HG02840 (cell line): ENCODE data around the gene COLEC12.

Source experiments
- ATAC-seq: cut with Tn5 transposase; IDR thresholded peaks from one replicate; pipeline ENCODE4 v1.9.1; 2021; ENCODE audit warnings: mild to moderate bottlenecking, moderate library complexity, moderate number of reproducible peaks; ENCODE audit not compliant: unreplicated experiment, low FRiP score

Gene COLEC12

DNA sequence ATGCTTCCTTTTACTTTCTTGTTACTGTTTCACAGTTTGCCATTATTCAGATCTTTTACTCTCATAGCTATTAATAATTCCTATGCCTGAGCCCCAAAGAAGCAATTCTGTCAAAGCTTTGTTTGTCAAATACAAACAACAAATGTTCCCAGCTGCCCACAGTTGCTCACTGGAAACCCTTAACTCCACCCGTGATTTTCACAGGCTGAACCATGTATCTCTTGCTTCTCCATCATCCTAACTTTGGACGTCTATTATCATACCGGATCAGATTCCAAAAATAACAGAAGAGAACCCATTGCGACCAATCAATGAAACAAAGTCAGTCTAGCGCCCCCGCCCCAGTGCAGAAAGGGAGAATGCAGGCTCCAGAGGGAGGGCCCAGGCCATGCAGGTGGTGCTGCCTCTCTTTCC, 24.2 kb downstream of the COLEC12 start:
- no peak for ATAC-seq

DNA sequence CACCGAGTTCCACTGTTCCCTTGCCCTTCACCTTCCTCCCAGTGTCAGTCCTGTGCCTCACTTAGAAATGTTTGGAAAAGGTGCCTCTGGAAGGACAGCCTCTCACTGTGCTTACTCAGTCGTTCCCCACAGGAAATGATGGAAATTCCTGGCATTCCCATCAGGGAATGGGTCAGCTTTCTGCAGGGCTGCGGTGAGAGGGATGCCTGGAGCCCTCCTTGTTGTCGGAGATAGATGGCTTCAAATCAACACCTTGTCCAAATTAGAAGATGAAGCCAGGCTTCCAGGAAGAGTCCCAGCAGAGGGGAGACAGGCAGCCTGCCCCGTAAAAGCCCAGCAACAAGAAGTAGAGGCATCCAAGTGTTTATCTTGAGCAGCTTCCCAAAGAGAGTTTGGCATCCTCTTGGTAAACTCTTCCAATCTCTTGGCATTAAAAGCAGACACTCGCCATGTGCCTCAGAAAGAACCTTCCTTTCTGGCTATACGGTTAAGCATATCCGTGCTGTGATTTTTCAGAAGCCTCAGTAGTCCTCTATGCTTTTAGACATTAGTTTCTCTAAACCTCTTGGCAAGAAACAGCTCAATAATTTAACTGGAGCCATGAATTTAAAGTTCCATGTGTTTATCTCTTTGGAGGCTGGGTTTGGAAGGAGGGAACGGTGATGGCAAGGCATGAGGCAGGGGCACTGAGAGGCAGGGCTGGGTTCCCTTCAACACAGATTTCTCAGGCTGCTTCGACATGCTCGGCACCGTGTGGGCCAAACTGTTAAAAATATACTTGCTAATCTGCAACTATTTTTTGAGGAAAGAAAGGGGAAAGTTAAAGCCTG, 25.1 kb downstream of the COLEC12 start:
- ATAC-seq = no peak

DNA sequence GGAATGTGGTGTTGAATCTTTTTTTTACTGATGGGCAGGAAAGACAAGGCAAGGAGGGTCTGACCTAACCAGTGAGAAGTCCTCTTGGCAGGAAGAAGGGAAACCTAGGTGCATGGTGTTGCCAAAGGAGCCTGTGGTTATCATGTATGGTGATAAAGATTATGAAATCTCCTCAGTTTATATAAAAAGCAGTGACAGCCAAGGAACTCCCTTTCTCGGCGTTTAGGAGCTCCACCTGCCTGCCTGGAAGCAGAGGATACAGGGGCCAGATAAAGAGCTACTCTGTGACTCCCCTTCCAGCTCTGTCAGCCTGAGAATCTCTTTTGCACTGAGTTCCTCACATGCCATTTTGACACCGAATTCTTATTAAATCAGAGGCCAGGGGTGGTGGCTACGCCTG, 26.1 kb downstream of the COLEC12 start:
- no peak for ATAC-seq

DNA sequence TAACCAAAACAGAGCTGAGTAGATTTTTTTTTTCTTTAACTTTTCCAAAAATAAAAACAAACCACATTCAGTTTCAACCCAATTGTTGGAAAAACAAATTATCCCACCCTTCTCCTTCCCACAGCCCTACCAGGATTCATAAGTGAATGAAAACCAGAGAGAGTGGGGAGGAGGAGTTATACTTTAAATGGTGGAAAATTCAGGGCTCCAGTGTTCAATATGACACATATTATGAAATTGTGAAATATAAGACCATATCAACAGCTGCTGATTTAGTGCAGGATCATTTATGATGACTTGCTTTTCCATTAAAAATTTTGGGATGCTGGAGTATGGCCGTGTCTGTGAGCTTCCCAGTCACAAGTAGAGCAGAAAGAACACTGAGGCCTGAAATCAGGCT, 26.7 kb downstream of the COLEC12 start:
- ATAC-seq = no peak

DNA sequence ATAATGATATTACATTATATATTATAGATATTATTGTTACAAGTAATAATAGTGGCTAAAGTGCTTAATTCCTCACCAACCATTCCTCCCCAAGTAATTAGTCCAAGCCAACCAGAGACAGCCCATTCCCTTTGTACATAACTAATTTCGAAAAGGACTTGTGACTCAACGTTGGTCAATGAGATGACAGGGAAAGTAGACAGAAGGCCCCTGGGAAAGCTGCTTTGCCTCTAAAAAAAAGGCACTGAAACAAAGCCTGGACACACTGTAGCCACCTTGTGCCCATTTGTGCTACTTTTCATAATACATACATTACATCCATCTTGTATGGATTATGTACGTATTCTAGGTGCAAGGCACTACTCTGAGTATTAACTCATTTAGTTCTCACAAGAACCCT, 28.8 kb downstream of the COLEC12 start:
- no peak for ATAC-seq

DNA sequence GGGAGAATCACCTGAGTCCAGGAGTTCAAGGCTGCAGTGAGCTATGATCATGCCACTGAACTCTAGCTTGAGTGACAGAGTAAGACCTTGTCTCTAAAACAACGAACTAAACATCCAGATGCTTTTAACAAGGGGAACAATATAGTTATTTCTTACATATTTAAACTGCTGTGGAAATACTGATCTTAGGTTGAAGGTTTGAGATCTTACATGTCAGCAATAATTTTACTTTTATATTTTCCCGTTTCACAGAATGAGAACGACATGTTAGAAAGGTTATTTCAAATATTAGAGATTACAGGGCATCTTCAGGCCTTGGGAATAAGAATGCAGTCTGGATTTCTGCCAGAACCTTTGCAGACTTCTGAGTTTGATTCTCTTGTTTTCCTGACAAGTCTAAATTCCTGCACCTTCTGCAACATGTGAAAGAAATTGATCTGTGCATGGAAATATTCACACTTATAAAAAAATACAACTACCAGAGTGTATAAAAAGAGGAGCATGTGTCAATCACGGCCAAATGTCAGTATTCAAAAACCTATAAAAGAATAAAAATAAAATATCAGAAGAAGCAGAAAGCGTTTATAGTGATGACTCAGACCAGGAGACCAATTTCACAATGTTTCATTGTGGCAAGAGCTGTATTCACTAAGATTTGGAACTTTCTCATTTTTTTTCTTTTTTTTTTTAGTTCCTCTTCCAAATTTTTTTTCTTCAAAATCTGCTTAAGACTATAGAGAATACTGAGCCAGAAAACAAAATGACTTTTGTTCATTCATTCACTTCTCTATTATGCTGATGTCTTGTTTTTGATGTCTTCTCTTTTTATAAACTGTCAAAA, 29.6 kb downstream of the COLEC12 start:
- no peak for ATAC-seq

DNA sequence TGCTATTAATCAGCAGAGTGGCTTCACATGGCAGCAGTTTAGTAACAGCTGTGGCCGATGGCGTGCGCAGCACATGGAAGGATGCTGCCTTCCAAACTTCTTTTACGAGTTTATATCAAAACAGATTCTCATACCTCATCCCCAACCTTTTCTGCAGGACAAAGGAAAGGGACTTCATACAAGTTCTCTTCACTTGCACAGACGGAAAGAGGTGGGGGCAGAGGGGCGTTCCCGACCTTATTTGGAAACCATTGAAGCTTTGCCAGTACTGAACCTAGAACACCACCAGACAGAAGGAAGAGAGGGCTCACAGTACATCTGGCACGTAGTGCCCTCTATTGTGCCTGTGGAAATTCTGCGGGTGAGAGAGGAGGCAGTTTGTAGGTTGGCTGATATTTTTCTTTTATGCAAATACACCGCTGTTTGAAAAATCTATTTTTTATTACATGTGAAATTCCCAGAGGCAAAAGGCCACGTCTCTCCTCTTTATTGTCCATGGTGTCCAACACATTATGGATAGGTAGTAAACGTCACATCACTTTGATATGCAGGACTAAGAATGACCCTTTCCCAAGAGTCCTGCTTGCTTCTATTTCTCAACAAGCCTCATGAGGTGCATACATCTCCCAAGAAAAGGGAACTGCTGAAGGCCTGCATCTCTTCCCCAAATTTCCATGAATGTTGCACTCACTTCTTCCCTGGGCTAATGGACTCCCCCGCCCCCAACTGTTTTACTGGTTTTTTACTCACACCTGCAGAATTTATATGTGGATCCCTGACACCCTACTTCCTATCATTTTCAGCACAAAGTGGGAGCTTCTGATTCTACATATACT, 31.3 kb downstream of the COLEC12 start:
- no peak for ATAC-seq

DNA sequence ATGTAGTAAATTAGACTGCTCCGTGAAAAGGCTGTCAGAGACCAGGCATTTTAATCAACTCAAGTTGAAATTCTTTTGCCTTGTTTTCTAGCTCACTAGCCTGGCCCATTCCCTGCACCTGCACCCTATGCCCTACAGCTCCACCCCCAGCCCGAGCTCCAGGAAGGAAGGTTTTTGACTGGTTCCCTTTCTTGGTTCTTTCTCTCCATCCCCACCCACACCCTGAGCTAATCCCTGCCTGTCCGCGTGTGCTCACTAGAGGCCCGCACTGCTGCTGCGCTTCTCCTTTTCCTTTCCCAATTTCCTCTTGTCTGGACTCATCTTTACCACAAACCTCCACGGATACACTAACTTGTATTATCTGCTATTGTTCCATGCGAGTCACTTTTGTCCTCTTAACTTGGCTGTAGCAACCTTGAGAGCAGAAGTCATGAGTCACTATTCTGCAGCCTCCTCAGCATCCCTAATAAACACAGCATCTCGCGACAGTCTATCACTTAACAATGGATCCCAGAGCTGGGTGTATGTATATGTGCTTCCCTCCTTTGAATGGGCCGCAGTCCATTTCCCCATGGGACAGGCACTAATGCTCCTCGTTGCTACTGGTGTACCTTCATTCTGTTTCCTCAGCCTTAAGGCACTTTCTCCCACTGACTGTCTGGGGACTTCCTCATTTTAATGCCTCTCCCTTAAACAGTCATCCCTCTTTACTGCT, 36.5 kb downstream of the COLEC12 start:
- ATAC-seq = no peak

DNA sequence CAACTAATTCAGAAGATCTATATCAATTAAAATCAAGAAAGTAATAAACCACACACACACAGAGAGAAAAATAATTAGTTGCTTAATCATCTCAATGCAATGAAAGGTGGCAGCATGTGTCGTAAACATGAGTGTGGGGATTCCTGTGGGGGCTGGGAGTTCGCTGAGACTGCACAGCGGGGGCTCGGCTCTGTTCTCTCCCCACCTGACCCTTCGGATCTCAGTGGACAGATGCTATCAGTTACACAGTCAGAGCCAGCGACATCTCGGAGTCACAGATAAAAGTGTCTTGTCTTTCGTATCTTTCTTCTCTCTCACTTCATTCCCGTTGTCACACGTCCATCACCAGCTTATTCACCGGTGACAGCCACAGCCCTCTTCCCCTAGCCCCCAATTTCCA, 37.1 kb downstream of the COLEC12 start:
- no peak for ATAC-seq

DNA sequence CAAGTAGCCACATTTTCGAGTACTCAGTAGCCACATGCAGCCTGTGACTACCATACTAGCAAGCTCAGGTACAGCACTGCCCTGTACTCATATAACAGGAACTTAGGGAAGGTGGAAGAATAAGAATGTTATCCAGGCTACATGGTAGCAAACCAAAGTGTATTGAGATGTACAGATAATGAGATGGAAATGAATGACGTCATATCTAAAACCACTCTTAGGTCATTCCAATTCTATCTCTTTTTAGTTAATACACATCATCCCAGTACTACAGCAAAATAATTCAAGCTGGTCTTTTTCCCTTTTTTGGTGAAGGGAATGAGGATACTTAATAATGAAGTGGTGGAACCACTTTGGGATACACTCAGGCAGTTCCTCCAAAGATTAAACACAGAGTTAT, 38.7 kb downstream of the COLEC12 start:
- no peak for ATAC-seq

DNA sequence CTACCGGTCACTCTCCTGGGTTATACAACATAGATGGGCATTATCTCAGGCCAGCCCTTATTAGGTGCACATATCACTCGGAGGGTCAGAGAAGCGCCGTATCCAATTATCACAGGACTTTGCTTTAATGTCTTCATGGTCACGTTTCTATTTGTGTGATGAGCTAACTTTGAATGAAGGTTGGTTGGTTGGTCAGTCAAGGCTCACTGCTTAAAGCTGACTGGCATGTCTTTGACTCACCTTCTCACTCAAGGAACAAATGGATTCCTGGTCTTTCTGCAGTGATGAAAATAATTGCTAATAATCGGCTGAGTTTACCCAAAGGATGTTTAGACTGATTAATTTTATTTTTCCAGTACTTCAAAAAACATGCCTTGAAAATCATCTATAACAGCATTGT, 39.7 kb downstream of the COLEC12 start:
- ATAC-seq = no peak

DNA sequence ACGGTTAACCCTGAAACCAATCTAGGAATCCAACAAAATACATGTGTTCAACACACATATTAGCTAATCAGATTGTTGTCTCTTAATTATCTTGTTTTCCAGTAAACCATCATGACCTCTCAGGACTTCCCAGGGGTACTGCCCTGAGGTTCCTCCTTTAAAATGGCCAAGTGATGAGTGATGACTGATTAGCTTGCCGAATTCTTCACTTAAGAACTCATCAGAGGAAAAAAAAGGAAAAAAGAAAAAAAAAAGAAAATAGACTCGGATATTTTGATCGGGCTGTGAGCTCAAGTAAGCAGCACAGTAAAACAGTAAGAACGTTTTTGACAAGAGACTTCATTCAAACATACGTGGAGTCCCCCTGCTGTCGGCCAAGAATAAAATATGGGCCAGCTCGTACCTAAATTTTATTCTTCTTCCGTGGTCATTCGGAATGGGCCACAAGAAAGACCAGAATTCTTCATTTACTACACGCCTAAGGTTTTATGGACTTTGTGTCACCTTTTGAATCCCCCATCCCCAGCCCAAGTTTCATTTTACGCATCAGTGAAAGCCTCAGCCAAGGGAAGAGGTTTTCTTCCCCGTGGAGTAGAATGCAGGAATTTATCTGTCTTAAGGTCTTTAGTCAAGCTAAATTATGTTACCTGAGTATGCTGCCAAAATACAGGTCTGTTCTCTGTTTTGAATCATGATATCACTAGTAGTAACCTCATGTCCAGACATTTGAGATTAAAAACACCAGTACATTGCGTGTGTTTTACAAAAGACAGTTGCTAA, 40.5 kb downstream of the COLEC12 start:
- ATAC-seq = no peak

DNA sequence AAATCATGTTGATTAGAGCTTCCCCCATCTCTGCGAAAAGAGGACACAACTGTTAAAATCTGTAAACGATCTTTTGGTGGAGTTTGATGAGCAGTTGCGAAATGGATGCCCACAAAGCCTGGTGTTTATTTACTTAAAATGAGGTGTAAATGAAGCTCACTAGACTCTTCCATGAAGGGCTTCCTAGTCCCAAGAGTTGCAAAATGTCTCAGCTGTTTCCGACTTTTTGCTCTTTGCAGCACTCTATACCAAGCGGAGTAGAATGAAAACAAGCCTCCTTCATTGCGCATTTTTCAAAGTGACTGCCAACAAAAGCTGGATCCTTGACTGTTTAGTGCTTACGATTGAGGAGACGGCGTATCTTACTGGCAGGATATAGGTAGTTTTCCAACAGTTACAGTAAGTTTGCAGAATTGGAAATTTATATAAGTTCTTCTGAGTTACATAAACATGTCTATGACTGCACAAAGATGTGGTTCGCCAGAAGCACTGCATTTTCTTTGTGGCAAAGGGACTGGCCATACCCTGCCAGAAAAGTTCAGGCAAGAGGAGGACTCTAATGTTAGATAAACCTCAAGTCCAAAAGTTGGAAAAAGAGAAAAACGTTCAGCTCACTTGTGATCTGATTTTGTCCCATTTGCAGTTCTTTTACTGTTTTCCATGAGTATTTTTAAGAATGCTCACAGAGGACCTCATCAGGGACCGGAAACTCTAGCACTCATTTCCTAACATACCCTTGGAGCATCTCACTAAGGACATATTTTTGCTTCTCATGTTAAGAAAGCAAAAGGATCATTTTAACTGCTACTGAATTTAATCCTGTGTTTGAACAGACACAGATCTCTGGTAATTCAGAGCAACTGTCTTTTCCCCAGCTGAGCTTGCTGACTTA, 42.7 kb downstream of the COLEC12 start:
- no peak for ATAC-seq

DNA sequence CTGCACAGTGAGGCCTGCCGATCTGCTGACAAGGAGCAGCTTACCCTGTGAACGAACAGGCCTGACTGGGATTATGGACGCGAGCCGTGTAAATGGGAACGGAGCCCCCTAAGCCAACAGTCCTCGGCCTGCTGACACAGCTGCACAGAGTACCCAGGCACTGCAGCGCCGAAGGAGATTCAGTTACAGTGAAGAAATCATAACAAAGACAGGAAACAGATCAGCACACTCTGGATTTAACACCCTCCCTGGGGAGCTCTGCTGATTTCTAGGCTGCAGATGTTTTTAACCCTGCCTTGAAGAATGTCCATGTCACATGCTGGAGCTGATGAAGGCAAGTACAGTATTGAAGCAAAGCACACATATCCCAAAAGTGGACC, 43.4 kb downstream of the COLEC12 start:
- no peak for ATAC-seq

DNA sequence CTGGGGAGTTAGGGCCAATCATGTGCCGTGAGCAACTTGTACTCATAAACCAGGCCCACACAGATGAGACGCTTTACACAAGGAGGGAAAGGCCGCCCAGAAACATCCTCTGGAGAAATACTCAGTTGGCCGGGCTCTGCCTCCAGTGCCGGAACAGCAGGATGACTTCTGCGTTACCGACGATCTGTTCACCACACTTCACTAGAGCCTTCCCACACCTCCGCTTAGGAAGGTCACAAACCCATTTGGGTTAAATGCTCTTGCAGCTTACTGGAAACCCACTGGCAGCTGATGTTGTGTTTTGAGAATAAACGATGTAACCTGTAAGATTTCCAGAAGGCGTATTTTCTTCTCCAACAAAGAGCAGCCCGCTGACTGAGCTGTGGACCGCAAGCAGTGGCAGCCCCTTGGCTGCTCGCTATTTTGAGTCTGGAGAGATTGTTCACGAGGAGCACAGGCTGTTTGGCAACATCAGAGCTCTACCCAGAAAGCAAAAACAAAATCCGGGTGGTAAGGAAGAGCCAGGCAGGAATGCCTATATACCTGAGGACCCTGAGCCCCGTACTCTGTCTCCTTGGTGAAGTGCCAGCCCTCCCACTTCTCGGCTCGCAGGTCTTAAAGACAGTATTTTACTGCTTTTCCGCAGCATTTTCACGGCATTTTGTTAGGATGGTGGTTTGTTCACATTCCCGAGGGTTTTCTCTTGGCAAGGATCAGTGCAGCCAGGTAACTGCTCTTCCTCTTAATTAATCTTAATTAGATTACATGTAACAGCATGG, 44.0 kb downstream of the COLEC12 start:
- ATAC-seq = no peak

DNA sequence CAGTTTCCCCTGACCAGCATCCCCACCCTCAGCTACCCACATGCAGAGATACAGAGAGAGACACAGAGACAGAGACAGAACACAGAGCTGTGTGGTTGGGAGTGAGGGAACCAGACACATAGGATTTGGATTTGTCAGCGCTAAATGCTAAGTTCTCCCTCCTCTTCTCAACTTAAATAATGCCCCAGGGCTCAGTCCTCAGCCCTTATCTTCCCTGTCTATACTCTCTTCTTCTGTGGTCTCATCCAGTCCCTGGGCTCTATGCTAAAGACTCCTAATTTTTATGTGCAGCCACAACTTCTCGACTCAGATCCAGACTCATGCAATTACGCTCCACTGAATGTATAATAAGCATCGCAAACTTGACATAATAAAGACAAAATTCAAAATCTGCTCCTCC, 47.1 kb downstream of the COLEC12 start:
- ATAC-seq = no peak

DNA sequence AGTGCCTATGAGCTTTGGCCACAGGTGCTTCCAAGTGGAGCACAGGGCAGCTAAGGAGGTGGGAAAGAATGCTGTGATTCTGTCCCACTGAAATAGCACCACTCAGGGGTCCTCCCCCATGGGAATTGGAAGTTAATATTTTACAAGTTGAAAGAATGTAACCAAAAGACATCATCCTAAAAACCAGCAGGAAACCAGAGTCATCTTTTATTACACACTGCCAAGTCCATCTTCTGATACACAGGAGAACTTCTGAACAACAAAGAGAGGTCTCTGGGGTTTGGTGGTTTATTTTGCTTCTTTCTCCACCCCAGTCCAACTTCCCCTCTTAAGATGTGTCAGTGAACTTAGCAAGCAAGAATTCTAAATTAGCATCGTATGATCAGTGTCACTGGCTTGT, 47.7 kb downstream of the COLEC12 start:
- no peak for ATAC-seq

DNA sequence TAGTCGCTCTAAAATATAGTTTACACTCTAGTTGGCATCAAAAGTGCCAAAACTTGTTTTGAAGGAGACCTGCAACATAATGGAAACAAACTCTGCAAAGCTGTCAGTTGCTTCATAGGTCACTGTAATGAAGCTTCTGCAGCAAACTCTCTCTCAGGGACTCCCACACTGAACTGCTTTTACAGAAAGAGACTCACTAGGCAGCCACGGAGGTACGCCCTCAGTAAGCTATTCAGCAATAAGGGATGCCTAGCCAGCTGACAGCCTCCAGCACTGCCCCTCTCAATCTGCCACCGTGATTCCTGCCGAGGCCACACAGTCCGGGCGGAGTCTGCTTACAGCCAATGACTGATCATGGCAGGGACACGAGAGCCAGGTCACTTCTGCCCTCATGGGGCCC, 51.1 kb downstream of the COLEC12 start:
- ATAC-seq = no peak
